GM21576 (cell line): ENCODE data around the gene NECAB3.
A peak's percentile ranks its signal among the peaks of the same experiment; 100 is the strongest.
"Not testable (repeated sequence)": the region's sequence is repeated elsewhere in the genome, so short reads cannot be mapped to it uniquely, and the experiment has no call there.

Source experiments
- ATAC-seq: cut with Tn5 transposase; IDR thresholded peaks from one replicate; pipeline ENCODE4 v1.9.1; 2021; ENCODE audit warnings: mild to moderate bottlenecking, moderate library complexity; ENCODE audit not compliant: unreplicated experiment

Gene NECAB3

GRCh38 chr20:33674294-33675135 lies at the start of gene NECAB3:
Gene NECAB3 (minus strand): TSS chr20:33674428. CDS start chr20:33674352, 76 bp downstream.
- ATAC-seq, result peak; percentile 66

DNA sequence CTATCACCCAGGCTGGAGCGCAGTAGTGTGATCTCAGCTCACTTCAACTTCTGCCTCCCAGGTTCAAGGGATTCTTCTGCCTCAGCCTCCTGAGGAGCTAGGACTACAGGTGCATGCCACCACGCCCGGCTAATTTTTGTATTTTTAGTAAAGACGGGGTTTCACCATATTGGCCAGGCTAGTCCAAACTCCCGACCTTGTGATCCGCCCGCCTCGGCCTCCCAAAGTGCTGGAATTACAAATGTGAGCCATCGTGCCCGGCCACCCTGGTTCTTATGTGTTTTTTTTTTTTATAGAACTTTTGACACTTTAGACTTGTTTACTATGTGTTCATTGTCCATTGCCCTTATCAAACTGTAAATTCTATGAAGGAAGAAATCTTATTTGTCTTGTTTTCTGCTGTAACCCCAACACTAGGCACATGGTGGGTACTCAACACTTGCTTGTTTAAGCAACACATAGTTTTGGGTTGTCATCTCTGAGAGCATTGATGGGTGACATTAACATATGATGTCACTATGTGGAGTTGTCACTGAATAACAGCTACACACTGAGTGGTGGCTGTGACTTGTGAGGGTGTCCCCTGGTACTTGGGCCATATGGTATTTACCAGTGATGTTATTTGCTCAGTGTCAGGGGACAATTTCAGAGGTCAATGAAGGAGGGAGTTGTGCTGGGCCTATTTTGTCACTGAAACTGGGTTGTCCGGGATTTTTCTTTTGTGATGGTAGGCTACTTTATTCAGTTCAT lies 47.3 kb upstream of the NECAB3 start:
- no peak for ATAC-seq

- ATAC-seq, result peak; percentile 92
These were observed 45.9 kb upstream of the NECAB3 start, which contains the start of gene PXMP4 for GRCh38 chr20:33719989-33720709. Gene PXMP4 (minus strand): TSS chr20:33720310. CDS start chr20:33720207, 103 bp downstream.

GRCh38 chr20:33719277-33719988 lies 45.2 kb upstream of the NECAB3 start:
- ATAC-seq, result no peak

- ATAC-seq, result no peak
These were observed 42.3 kb upstream of the NECAB3 start for GRCh38 chr20:33716498-33716897.

GRCh38 chr20:33713865-33714367 lies 39.7 kb upstream of the NECAB3 start:
- no peak for ATAC-seq

DNA sequence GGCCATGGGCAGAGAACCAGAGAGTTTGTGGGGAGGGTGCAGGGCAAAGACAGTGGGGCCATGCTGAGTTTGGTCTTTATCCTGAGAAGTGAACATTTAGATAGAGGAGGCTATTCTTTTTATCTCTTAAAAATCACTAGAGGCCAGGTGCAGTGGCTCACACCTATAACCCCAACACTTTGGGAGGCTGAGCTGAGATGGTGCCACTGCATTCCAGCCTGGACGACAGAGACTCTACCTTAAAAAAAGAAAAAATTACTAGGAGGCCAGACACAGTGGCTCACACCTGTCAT lies 37.2 kb upstream of the NECAB3 start:
- no peak for ATAC-seq

DNA sequence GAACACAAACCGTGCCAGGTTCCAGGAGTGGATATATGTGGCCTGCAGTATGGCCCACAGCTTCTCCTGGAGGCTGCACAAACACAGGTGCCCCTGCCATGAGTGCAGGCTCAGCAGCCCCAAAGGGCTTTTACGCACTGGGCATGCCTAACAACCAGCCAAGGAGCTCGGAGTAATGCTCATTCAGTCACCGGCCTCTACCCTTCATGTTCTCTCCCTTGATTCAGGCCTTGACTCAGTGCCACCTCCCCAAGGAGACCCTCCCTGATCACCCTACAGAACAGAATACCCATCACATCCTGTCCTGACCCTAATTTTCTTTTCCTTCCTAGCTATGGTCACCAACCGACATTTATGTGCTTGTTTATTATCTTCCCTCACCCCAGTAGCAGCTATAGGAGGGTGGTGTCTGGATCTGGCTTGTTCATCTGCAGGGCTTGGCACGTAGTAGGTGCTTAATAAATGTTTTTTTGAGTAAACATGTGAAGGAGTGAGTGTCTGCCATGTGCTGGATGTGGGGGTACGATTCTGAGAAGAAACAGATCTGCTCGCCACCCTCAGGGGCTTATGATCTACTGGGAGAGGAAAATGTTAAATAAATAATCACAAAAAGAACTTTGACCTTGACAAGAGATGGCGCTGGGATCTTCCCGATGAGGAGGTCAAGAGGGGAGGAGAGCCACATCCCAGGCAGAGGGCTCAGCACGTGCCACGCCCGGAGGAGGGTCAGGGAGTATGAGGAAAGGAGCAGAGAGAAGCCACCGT lies 36.6 kb upstream of the NECAB3 start:
- ATAC-seq, result no peak

GRCh38 chr20:33709905-33710541 lies 35.8 kb upstream of the NECAB3 start:
- ATAC-seq, result no peak

- no peak for ATAC-seq
These were observed 35.2 kb upstream of the NECAB3 start for GRCh38 chr20:33709398-33709797.

DNA sequence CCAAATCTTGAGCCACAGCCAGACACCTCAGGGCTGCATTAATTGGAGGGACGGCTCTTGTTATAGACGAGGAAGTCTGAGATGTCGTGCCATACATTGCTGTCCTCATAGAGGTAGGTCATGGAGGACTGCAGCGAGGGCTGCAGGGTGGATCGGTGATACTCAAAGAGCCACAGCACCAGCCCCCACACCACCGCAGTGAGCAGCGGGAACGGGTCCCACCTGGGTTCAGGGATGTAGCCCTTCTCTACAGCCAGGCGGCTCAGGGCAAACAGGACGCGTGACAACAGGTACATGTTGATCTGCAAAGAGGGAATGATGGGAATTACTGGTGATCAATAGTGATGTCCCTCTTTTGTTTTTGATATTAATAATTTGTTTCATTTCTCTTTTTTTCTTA lies 33.4 kb upstream of the NECAB3 start:
- ATAC-seq, result no peak

GRCh38 chr20:33704197-33704924 lies 30.1 kb upstream of the NECAB3 start:
- no peak for ATAC-seq

DNA sequence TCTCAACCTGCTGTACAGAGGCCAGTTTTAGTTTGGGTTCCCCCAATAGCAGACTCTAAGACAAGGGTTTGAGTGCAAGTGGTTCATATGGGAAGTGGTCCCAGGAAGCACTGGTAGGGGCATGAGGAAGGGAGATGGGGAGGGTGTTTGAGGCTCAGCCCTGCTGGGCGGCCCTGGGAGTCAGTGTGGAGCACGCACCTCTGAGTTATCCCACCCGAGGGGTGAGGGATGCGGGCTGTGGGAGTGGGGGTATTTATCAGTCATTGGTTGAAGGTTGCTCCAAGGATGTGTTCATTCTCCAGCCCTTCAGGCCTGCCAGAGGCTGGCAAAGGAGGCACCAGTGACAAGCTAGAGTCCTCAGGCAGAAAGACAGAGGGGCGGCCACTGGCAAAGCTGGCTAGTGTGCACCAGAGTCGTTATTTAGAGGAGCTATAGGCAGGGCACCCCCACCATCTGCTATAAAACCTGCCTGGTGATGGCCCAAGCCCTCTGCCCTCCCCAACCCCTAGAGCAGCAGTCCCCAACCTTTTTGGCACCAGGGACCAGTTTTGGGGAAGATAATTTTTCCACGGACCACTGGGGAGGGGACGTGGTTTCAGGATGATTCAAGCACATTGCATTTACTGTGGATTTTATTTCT lies 29.4 kb upstream of the NECAB3 start:
- ATAC-seq, result no peak

DNA sequence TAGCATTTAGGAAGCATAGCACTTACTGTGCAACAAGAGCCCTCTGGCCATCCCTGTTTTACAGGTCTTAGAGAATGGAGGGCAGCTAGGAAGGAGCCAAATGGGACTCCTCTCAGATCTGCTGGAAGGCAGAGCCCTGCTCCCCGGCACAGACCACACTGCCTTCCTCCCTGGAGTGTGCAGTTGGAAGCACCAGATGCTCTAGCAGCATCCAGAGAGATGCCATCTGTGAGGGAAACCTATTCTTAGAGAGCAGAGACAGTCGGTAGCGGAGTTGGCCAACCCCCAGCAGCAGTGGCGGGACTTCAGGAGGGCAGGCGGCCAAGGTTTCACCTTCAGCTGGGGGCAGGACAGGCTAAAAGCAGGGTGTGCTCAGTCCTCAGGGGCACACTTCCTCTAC lies 28.6 kb upstream of the NECAB3 start:
- ATAC-seq, result no peak

GRCh38 chr20:33701629-33702450 lies 27.6 kb upstream of the NECAB3 start:
- no peak for ATAC-seq

GRCh38 chr20:33700696-33701441 lies 26.6 kb upstream of the NECAB3 start:
- not testable (repeated sequence) for ATAC-seq

DNA sequence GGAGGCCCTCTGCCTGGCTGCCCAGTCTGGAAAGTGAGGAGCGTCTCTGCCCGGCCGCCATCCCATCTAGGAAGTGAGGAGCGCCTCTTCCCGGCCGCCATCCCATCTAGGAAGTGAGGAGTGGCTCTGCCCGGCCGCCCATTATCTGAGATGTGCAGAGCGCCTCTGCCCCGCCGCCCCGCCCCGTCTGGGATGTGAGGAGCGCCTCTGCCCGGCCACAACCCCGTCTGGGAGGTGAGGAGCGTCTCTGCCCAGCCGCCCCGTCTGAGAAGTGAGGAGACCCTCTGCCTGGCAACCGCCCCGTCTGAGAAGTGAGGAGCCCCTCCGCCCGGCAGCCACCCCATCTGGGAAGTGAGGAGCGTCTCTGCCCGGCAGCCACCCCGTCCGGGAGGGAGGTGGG lies 24.7 kb upstream of the NECAB3 start:
- ATAC-seq, result not testable (repeated sequence)
